ENCODE measurements around the gene DNAJC1. TPM values are rescaled to one million over a fixed set of nuclear protein-coding genes. Genes with fewer than 3 reads are reported as not detected.

Gene DNAJC1
- total and polyA plus RNA-seq, 2 donors (not counting 3 experiments of a cell fraction or from before 2014, with no cell fraction given): 11.2 to 19.7 TPM

- intact Hi-C loops (cut with micrococcal nuclease) (no loop called here), dilution Hi-C loops (cut with MboI; ENCODE audit: extremely low pct_ligation_motif_present, low sequenced_read_pairs) (no loop called here)
- Histone ChIP-seq H3K9me1 (replicated peaks; ENCODE audit: control insufficient read depth, extremely low read depth, insufficient read depth, low read length) (no peaks in the 10 kb centered on the region), H3K9ac (replicated peaks; ENCODE audit: extremely low read depth, insufficient read depth, low read length) (no peak overlapping the region), H3K4me1 (ENCODE audit: control insufficient read depth, extremely low read depth, insufficient read depth, low read length) (peaks cover 7% of the 10 kb centered on the region), H3K79me2 (ENCODE audit: control insufficient read depth, insufficient read depth, low read length) (peaks cover 2% of the 10 kb centered on the region), H3K9me3 (replicated peaks; ENCODE audit: control insufficient read depth, insufficient read depth, low read length) (no peaks in the 10 kb centered on the region), H3K4me2 (ENCODE audit: insufficient read depth, low read length) (no peak overlapping the region), H2AFZ (ENCODE audit: low read depth, low read length) (no peak overlapping the region), H3K27me3 (ENCODE audit: control insufficient read depth in 2 of 2, insufficient read depth in 2 of 2, low read length in 2 of 2) (no peaks in the 10 kb centered on the region), H4K20me1 (replicated peaks; ENCODE audit: control insufficient read depth, extremely low read depth, insufficient read depth, low read length) (peaks cover 3% of the 10 kb centered on the region), H3K36me3 (ENCODE audit: control insufficient read depth in 2 of 2, extremely low read depth in 1 of 2, insufficient read depth in 2 of 2, low read length in 2 of 2) (no peaks in the 10 kb centered on the region), H3K4me3 (replicated peaks in 1 of 3; ENCODE audit: insufficient read depth in 1 of 3, low read depth in 1 of 3, low read length in 3 of 3) (no peak overlapping the region), H3K27ac (ENCODE audit: insufficient read depth, low read depth, low read length) (no peak overlapping the region)
- BruUV-seq (replicated peaks): no TSS peak
- POLR2A ChIA-PET: no interaction called here
- CTCF ChIA-PET: interaction anchor here (1.5 kb wide), 1 partner anchor 10 kb away, joined by 3 read pairs; no protein-coding TSS in a partner anchor
- peak; percentile 61 for DNase-seq (ENCODE audit: low read depth, low spot score)
- no peak for TF ChIP-seq JUN (IDR thresholded peaks at IDR 0.05; ENCODE audit: borderline replicate concordance, insufficient read depth, insufficient read length, low read depth)
- TF ChIP-seq EZH2 (IDR thresholded peaks at IDR 0.05; ENCODE audit: borderline replicate concordance, low read depth, low read length, severe bottlenecking): no peak
- TF ChIP-seq FOS (IDR thresholded peaks at IDR 0.05; ENCODE audit: borderline replicate concordance, insufficient read depth, low read length): no peak
- TF ChIP-seq, protein P1, sequence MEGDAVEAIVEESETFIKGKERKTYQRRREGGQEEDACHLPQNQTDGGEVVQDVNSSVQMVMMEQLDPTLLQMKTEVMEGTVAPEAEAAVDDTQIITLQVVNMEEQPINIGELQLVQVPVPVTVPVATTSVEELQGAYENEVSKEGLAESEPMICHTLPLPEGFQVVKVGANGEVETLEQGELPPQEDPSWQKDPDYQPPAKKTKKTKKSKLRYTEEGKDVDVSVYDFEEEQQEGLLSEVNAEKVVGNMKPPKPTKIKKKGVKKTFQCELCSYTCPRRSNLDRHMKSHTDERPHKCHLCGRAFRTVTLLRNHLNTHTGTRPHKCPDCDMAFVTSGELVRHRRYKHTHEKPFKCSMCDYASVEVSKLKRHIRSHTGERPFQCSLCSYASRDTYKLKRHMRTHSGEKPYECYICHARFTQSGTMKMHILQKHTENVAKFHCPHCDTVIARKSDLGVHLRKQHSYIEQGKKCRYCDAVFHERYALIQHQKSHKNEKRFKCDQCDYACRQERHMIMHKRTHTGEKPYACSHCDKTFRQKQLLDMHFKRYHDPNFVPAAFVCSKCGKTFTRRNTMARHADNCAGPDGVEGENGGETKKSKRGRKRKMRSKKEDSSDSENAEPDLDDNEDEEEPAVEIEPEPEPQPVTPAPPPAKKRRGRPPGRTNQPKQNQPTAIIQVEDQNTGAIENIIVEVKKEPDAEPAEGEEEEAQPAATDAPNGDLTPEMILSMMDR (IDR thresholded peaks at IDR 0.05; ENCODE audit: extremely low read depth in 1 of 2, insufficient read depth in 1 of 2, low read depth in 1 of 2, low read length in 2 of 2): no peak
- no peak for TF ChIP-seq POLR2A (IDR thresholded peaks at IDR 0.05; ENCODE audit: low read depth, low read length)
- no peak for TF ChIP-seq MYC (IDR thresholded peaks at IDR 0.05; ENCODE audit: low read depth, low read length)
- no peak for TF ChIP-seq GATA2 (IDR thresholded peaks at IDR 0.05; ENCODE audit: insufficient read depth, insufficient read length, low read depth, low read length)
- TF ChIP-seq MAX (IDR thresholded peaks at IDR 0.05; ENCODE audit: insufficient read depth, insufficient read length): no peak
- TF ChIP-seq POLR2AphosphoS5 (IDR thresholded peaks at IDR 0.05; ENCODE audit: insufficient read depth, low read depth, low read length): no peak
- FAIRE-seq: no peak
Measured at GRCh38 chr10:21943633-21944265, 59.8 kb downstream of the DNAJC1 start.

All from endothelial cell of umbilical vein (primary cell).